Vagina (tissue), 2 donors: ENCODE data around the gene FBXL17. TPM values are rescaled to one million over a fixed set of nuclear protein-coding genes. Genes with fewer than 3 reads are reported as not detected.

Source experiments
- DNase-seq, 2 donors: peaks; one replicate each; pipeline ENCODE4 v3.0.0-alpha.2; 2017; ENCODE audit errors: extremely low spot score in 2 of 2
- H3K27ac ChIP-seq: fragments of 200-600 bp; sonication (generic); one replicate; pipeline ENCODE4 v1.5.1; 2019
- H3K27me3 ChIP-seq: fragments of 200-600 bp; sonication (generic); one replicate; pipeline ENCODE4 v1.5.1; 2019
- H3K36me3 ChIP-seq, 2 donors: fragments of 200-600 bp; sonication (generic); one replicate each; pipeline ENCODE4 v1.5.1; 2017 to 2019
- H3K4me1 ChIP-seq: fragments of 200-600 bp; sonication (generic); one replicate; pipeline ENCODE4 v1.5.1; 2019
- H3K4me3 ChIP-seq, 2 donors: fragments of 200-600 bp; sonication (generic); 1 replicate in 1 of 2; 2 replicates in 1 of 2; pipeline ENCODE4 v1.5.1; 2016 to 2019
- H3K9me3 ChIP-seq: fragments of 200-600 bp; sonication (generic); one replicate; pipeline ENCODE4 v1.5.1; 2019
- POLR2A ChIP-seq, 2 donors: fragments of 450-650 bp; IDR thresholded peaks; one replicate each; pipeline ENCODE4 v1.6.1; 2017; ENCODE audit warnings: antibody characterized with exemption in 2 of 2, mild to moderate bottlenecking in 2 of 2, moderate library complexity in 2 of 2
- POLR2AphosphoS5 ChIP-seq, 2 donors: sonication (generic); formaldehyde crosslinking; IDR thresholded peaks; one replicate each; pipeline ENCODE4 v1.9.0; 2017; ENCODE audit warnings: antibody characterized with exemption in 2 of 2, mild to moderate bottlenecking in 2 of 2, low read depth in 1 of 2; ENCODE audit not compliant: insufficient read depth in 1 of 2
- intact Hi-C: fragments of 100-400 bp; cut with DNase I; formaldehyde crosslinking; loops from one replicate; pipeline ENCODE4 v1.15.1; 2023
- total RNA-seq: library from RNA; depleted of rRNA; stranded (reverse); fragments of >200 nt; gene quantifications from one replicate; pipeline ENCODE4 v1.2.3, GENCODE V29; 2016
- TF ChIP-seq, protein P1 (sequence below), 3 experiments: fragments of 450-650 bp in 2 of 3; fragments of 200-600 bp in 1 of 3; sonication (generic) in 1 of 3; IDR thresholded peaks; one replicate each; pipeline ENCODE4 v1.5.1; 2017 to 2019; ENCODE audit warnings: antibody characterized with exemption in 3 of 3, mild to moderate bottlenecking in 2 of 3, moderate library complexity in 2 of 3

Gene FBXL17
- total RNA-seq, 1 donor from 2014 or later = 15.0 TPM

DNA sequence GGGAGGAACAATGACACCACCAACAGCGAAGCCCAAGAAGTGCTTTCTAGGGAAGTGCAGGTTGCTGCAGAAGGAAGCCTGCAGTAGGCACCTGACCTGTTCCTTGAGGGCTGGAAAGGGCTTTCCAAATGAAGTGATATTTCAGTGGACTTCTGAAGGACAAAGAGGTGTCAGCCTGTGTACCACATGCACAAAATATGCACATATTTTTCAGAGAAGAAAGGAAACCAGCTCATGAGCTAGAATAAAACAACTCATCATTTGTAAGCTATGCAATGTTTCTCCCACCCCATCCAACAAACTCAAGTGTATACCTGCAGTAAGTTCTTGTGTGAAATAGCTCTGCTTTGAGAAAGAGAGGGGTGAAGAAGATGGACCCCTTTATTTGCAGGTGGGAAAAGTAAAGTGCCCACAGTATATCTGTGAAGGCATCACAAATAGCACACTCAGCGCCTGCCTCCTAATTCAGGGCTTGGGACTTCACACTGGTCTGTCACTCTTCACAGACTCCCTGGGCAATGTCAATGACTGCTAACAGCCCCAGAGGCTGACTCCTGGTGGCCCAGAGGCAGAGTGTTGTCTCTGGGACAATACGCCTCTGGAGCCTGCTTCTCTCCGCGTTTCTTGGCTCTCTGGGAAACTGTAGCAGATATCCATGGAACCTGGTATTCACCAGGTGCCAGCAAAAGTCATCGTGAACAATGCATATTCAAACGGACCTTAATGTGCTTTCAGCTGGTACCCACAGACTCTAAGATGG is 513.1 kb downstream of the FBXL17 start:
- no peak overlapping the region for H3K4me3 ChIP-seq
- H3K27me3 ChIP-seq = no peaks in the 10 kb centered on the region
- TF ChIP-seq POLR2AphosphoS5 (IDR thresholded peaks at IDR 0.05; ENCODE audit: insufficient read depth in 1 of 2, low read depth in 1 of 2) = no peak
- TF ChIP-seq, protein P1, sequence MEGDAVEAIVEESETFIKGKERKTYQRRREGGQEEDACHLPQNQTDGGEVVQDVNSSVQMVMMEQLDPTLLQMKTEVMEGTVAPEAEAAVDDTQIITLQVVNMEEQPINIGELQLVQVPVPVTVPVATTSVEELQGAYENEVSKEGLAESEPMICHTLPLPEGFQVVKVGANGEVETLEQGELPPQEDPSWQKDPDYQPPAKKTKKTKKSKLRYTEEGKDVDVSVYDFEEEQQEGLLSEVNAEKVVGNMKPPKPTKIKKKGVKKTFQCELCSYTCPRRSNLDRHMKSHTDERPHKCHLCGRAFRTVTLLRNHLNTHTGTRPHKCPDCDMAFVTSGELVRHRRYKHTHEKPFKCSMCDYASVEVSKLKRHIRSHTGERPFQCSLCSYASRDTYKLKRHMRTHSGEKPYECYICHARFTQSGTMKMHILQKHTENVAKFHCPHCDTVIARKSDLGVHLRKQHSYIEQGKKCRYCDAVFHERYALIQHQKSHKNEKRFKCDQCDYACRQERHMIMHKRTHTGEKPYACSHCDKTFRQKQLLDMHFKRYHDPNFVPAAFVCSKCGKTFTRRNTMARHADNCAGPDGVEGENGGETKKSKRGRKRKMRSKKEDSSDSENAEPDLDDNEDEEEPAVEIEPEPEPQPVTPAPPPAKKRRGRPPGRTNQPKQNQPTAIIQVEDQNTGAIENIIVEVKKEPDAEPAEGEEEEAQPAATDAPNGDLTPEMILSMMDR (IDR thresholded peaks at IDR 0.05) = no peak
- no peak for TF ChIP-seq POLR2A (IDR thresholded peaks at IDR 0.05)
- H3K27ac ChIP-seq = no peak overlapping the region
- no peaks in the 10 kb centered on the region for H3K9me3 ChIP-seq
- no peaks in the 10 kb centered on the region for H3K4me1 ChIP-seq
- H3K36me3 ChIP-seq = no peaks in the 10 kb centered on the region
- no peak for DNase-seq
- intact Hi-C loops = no loop called here

DNA sequence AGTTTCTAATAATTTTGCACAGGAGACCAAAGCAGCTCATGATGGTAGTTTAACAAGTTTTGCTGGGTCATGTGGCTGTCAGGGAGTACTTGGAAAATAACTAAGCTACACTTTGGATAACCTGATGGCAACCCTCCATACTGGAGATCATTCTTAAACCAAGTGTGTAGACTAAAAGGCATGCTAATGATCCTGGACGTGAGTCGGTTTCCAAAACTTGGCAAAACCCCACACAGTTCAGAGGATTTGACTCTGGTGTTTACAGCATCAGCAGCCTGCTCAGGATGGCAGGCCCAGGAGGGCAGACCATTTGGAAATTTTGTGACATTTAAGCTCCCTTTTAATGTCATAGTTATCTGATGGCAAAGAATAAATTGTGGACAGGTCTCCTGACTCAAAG is 514.6 kb downstream of the FBXL17 start:
- no peaks in the 10 kb centered on the region for H3K4me1 ChIP-seq
- intact Hi-C loops = no loop called here
- H3K36me3 ChIP-seq = no peaks in the 10 kb centered on the region
- no peak for DNase-seq
- TF ChIP-seq POLR2A (IDR thresholded peaks at IDR 0.05) (no peak), POLR2AphosphoS5 (IDR thresholded peaks at IDR 0.05; ENCODE audit: insufficient read depth in 1 of 2, low read depth in 1 of 2) (no peak)
- TF ChIP-seq, protein P1 (IDR thresholded peaks at IDR 0.05) = no peak
- H3K9me3 ChIP-seq = no peaks in the 10 kb centered on the region
- H3K4me3 ChIP-seq = no peak overlapping the region
- no peak overlapping the region for H3K27ac ChIP-seq
- no peaks in the 10 kb centered on the region for H3K27me3 ChIP-seq

DNA sequence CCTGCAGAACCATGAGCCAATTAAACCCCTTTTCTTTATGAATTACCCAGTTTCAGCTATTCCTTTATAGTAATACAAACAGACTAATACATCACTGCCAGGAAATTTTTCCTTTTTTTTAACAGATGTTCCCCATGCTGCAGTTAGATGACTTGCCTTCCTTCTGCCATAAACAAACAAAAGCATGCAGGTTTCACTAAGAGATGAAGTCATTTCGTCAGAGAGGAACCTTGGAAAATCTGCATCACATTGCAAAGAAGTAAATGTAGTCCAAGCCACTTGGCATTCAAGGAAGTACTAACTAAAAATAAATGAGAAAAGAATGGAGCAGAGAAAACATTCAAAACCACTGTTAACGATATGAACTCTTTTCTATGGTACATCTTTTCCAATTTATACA is 517.1 kb downstream of the FBXL17 start:
- H3K4me1 ChIP-seq = no peaks in the 10 kb centered on the region
- H3K27ac ChIP-seq = no peak overlapping the region
- intact Hi-C loops = no loop called here
- TF ChIP-seq POLR2AphosphoS5 (IDR thresholded peaks at IDR 0.05; ENCODE audit: insufficient read depth in 1 of 2, low read depth in 1 of 2) (no peak), POLR2A (IDR thresholded peaks at IDR 0.05) (no peak)
- TF ChIP-seq, protein P1 (IDR thresholded peaks at IDR 0.05) = no peak
- peaks cover 0 to 13% of the 10 kb centered on the region in 2 donors for H3K36me3 ChIP-seq
- no peaks in the 10 kb centered on the region for H3K27me3 ChIP-seq
- no peak for DNase-seq
- no peaks in the 10 kb centered on the region for H3K9me3 ChIP-seq
- no peak overlapping the region for H3K4me3 ChIP-seq

DNA sequence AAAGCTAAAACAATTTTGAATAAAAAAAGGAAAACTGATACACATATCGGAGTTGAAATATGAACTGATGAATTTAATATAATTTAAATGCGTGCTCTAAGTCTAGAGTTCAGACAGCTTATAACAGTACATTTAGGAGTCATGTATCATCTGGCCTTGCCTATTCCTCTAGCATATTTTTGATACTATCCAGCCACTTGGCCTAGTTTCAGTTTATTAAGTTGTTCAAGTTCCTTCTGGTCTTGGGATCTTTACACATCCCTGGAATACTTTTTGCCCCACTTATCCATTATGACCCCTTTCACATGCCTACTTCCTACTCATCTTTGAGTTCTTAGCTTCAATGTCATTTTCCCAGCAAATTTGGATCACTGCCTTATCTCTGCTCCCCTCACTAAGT is 518.8 kb downstream of the FBXL17 start:
- intact Hi-C loops = no loop called here
- Histone ChIP-seq H3K27ac (no peak overlapping the region), H3K36me3 (peaks cover 0 to 13% of the 10 kb centered on the region in 2 donors), H3K4me3 (no peak overlapping the region), H3K9me3 (no peaks in the 10 kb centered on the region), H3K4me1 (no peaks in the 10 kb centered on the region), H3K27me3 (no peaks in the 10 kb centered on the region)
- no peak for TF ChIP-seq POLR2A (IDR thresholded peaks at IDR 0.05)
- DNase-seq = no peak

DNA sequence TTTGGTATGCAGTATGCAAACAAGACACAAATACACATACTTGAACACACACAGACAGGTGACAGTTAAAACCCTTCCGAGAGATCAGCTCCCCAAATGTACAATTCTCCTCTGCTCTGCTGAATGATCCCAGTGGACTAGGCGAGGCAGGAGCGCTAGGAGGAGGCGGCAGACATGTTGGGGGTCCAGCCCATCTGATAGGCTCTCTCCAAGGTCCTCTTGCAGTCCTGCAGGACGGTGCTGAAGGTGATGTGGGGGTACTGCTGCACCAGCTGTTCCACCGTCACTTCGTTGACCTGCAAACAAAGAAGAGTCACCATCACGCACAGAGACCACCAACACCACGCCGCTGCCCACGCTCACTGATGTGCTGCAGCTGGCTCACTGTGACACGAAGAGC is 520.3 kb downstream of the FBXL17 start:
- intact Hi-C loops = no loop called here
- Histone ChIP-seq H3K36me3 (peaks cover 0 to 13% of the 10 kb centered on the region in 2 donors), H3K4me1 (no peaks in the 10 kb centered on the region), H3K4me3 (no peak overlapping the region), H3K9me3 (no peaks in the 10 kb centered on the region), H3K27me3 (no peaks in the 10 kb centered on the region), H3K27ac (no peak overlapping the region)
- TF ChIP-seq POLR2AphosphoS5 (IDR thresholded peaks at IDR 0.05; ENCODE audit: insufficient read depth in 1 of 2, low read depth in 1 of 2) = no peak
- no peak for TF ChIP-seq POLR2A (IDR thresholded peaks at IDR 0.05)
- TF ChIP-seq, protein P1 (IDR thresholded peaks at IDR 0.05) = no peak
- no peak for DNase-seq
